HepG2 (cell line): ENCODE measurements around the gene TEDC1. TPM values are rescaled to one million over a fixed set of nuclear protein-coding genes. Genes with fewer than 3 reads are reported as not detected.

Experiments
- NFKBIZ ChIP-seq: IDR thresholded peaks from 2 replicates; pipeline ENCODE4 v1.6.1; 2018; ENCODE audit warnings: missing genetic modification reagents, missing compliant biosample characterization
- YY1 ChIP-seq: IDR thresholded peaks from 2 replicates; pipeline ENCODE4 v1.6.1; 2011; ENCODE audit warnings: low read length, low read depth, moderate library complexity, mild to moderate bottlenecking; ENCODE audit not compliant: insufficient read depth, insufficient replicate concordance
- ZNF101 ChIP-seq: sonication (generic); formaldehyde crosslinking; IDR thresholded peaks from 2 replicates; pipeline ENCODE4 v1.4.0; 2020; ENCODE audit warnings: mild to moderate bottlenecking, low read depth, missing genetic modification reagents, borderline replicate concordance
- ZNF614 ChIP-seq: IDR thresholded peaks from 2 replicates; pipeline ENCODE4 v1.6.1; 2018; ENCODE audit warnings: missing biosample characterization, missing genetic modification reagents, inconsistent platforms, borderline replicate concordance
- ZZZ3 ChIP-seq: sonication (generic); formaldehyde crosslinking; IDR thresholded peaks from 2 replicates; pipeline ENCODE4 v1.4.0; 2020; ENCODE audit warnings: missing genetic modification reagents, mild to moderate bottlenecking, borderline replicate concordance
- polyA plus RNA-seq, 8 experiments: library from polyadenylated mRNA; depleted of rRNA in 3 of 8; stranded (reverse) in 7 of 8; unstranded in 1 of 8; fragments of >200 nt; fragmentation: Illumina TruSeq in 4 of 8; extraction: Trizol in 4 of 8; gene quantifications; 2 replicates each; pipeline versions ENCODE4 v1.2.1 to v1.2.3, GENCODE V29; 2011 to 2016; ENCODE audit warnings: low read depth in 4 of 8, missing spikeins in 1 of 8, mixed read lengths in 1 of 8; ENCODE audit not compliant: insufficient read depth in 1 of 8
- total RNA-seq, 5 experiments: library from RNA; depleted of rRNA; stranded (reverse); fragments of >200 nt; fragmentation: Illumina TruSeq; extraction: Trizol; gene quantifications; 2 replicates each; pipeline ENCODE4 v1.2.3, GENCODE V29; 2016; ENCODE audit warnings: low read depth in 1 of 5
- TF ChIP-seq, protein P1 (sequence below): sonication (generic); formaldehyde crosslinking; IDR thresholded peaks from 2 replicates; pipeline ENCODE4 v1.5.1; 2020; ENCODE audit warnings: mild to moderate bottlenecking, missing genetic modification reagents, borderline replicate concordance

Gene TEDC1
- total and polyA plus RNA-seq, 2 of the 13 experiments (the other 11 are each of a cell fraction or from before 2014, with no cell fraction given), result 5.7 to 27.4 TPM

DNA sequence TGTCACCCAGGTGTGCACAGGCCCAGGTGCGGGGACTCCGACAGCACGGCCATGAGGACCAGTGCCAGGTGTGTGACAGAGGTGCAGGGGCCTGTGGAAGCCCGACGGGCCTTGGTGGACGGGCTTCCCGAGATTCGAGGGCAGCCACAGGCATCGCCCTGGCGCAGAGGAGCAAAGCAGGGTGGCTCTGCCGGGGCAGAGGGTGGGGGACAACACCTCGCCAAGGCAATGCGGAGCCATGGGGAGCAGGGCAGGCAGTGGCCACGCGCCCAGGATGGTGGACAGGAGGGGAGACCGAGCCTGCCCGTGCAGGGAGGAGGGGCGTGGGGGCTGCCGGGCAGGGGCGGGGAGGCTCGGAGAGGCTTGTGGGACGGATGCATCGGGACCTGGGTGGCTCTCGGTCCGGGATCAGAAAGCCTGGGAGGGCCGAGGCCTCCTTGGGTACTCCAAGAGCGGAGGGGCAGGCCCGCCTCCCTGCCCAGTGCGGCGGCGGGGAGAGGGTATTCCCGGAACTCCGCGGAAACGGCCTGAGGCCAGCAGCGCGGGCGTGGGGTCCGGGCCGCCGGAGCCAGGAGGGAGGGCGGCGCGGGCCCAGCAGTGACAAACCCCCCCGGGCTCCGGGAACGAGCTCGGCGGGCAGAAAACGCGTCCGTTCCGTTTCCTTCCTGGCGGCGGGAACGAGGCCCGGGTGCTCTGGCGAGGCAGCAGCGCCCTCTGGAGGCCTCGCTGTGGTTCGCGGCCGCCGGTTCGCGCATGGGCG is 37.0 kb downstream of the TEDC1 start (continued):
- TF ChIP-seq, protein P1, sequence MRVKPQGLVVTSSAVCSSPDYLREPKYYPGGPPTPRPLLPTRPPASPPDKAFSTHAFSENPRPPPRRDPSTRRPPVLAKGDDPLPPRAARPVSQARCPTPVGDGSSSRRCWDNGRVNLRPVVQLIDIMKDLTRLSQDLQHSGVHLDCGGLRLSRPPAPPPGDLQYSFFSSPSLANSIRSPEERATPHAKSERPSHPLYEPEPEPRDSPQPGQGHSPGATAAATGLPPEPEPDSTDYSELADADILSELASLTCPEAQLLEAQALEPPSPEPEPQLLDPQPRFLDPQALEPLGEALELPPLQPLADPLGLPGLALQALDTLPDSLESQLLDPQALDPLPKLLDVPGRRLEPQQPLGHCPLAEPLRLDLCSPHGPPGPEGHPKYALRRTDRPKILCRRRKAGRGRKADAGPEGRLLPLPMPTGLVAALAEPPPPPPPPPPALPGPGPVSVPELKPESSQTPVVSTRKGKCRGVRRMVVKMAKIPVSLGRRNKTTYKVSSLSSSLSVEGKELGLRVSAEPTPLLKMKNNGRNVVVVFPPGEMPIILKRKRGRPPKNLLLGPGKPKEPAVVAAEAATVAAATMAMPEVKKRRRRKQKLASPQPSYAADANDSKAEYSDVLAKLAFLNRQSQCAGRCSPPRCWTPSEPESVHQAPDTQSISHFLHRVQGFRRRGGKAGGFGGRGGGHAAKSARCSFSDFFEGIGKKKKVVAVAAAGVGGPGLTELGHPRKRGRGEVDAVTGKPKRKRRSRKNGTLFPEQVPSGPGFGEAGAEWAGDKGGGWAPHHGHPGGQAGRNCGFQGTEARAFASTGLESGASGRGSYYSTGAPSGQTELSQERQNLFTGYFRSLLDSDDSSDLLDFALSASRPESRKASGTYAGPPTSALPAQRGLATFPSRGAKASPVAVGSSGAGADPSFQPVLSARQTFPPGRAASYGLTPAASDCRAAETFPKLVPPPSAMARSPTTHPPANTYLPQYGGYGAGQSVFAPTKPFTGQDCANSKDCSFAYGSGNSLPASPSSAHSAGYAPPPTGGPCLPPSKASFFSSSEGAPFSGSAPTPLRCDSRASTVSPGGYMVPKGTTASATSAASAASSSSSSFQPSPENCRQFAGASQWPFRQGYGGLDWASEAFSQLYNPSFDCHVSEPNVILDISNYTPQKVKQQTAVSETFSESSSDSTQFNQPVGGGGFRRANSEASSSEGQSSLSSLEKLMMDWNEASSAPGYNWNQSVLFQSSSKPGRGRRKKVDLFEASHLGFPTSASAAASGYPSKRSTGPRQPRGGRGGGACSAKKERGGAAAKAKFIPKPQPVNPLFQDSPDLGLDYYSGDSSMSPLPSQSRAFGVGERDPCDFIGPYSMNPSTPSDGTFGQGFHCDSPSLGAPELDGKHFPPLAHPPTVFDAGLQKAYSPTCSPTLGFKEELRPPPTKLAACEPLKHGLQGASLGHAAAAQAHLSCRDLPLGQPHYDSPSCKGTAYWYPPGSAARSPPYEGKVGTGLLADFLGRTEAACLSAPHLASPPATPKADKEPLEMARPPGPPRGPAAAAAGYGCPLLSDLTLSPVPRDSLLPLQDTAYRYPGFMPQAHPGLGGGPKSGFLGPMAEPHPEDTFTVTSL (CRISPR knock-in tag), result no peak
- TF ChIP-seq NFKBIZ (CRISPR knock-in tag) (no peak), ZZZ3 (CRISPR knock-in tag) (no peak), ZNF614 (CRISPR knock-in tag) (no peak), ZNF101 (CRISPR knock-in tag) (no peak), YY1 (peak; percentile 59)
